Measurements from ENCODE around the gene TIMP1. TPM values are rescaled to one million over a fixed set of nuclear protein-coding genes. Genes with fewer than 3 reads are reported as not detected.

The TIMP1 gene
- 331 and 493 TPM in 2 replicates for total RNA-seq

DNA sequence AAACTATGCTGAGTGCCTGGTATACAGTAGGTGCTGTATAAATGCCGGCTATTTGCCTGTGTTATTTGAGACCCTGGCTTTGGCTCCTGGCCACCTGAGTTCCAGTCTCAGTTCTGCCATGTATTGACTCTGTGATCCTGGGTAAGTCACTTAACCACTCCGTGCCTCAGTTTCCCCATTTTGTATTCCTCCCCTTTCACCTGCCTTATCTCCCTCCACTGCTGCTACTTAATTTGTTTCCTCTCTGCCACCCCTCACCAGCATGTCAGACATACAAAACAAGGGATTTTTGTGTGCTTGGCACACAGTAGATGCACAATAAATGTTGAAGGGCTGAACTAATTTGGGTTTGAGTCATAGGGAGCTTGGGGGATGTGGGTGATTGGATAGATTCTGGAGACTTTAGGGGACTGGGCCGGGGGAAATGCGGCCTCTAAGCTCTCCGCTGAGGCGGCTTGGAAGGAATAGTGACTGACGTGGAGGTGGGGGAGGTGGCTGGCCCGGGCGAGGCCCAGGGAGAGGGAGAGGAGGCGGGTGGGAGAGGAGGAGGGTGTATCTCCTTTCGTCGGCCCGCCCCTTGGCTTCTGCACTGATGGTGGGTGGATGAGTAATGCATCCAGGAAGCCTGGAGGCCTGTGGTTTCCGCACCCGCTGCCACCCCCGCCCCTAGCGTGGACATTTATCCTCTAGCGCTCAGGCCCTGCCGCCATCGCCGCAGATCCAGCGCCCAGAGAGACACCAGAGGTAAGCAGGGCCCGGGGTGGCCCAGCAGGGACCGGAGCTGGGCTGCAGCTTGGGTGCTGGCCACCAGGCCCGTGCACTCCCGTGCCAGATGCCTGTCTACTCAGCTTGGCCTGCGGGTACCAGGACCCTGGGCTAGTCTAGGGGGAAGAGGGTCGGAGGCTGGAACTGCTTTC lies at the start of gene TIMP1:
TSS of gene TIMP1 (plus strand) at position 706 of the 917 bp plus-strand sequence. CDS start 980 bp downstream, outside the sequence.
- peak; percentile 94 for DNase-seq (ENCODE audit: low read depth)
- TF ChIP-seq CTCF (IDR thresholded peaks at IDR 0.05; ENCODE audit: insufficient read depth, low read depth, low read length) = no peak
- H3K4me3 ChIP-seq (ENCODE audit: low read depth, low read length) = peak within 1 kb of the TSS; percentile 76

DNA sequence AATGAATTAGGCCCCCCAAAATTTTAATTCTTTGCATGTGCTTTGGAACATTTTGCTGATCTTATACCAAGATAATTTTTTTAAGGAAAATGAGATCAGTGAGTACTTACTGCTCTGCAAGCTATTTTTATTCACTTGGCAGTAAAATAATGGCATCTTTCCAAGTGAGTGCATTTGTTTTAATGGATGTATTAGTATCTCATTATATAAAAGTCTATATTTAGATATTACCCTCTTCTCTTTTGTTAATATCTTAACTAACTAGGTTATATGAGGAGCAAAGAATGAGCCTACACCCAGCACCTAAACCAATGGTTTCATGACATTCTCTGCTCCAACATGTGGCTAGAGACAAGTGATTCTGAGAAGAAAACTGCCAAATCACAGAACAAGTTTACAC lies 42.4 kb upstream of the TIMP1 start:
- no peak for DNase-seq (ENCODE audit: low read depth)

DNA sequence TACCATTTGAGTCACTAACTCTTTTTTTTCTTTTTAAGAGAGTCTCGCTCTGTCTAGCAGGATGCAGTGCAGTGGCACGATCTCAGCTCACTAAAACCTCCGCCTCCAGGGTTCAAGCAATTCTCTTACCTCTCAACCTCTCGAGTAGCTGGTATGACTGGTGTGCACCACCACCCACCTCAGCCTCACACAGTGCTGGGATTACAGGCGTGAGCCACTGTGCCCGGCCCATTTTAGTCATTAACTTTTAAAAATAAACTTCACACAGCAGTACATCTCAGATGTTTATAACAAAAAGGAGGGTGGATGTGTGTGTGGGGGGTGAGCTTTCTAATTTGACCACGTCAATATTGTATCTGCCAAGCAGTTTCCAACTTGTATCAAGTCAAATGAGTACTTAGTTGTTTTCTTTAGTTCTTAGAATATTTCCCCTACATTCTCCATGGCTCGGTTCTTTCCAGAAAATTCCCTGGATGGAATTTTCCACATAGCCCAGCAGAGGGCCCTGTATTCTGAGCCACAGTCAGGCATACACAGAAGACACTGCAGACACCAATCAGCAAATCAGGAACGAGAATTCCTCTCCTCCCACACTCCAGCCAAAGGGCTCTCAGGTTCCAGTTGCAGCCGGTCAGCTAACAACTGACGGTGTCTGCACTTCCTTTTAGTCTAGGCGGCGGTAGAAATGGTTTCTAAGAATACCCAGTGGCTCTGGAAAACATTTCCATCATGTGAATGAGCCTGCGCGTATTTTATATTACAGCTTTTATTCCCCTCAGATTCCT lies 41.3 kb upstream of the TIMP1 start:
- peak; percentile 93 for DNase-seq (ENCODE audit: low read depth)
- TF ChIP-seq CTCF (IDR thresholded peaks at IDR 0.05; ENCODE audit: insufficient read depth, low read depth, low read length) = peak; percentile 56
- no peak overlapping the region for H3K4me3 ChIP-seq (ENCODE audit: low read depth, low read length)

More for the DNA sequence above, 42.4 kb upstream of the TIMP1 start:
- no peak for TF ChIP-seq CTCF (IDR thresholded peaks at IDR 0.05; ENCODE audit: insufficient read depth, low read depth, low read length)
- no peak overlapping the region for H3K4me3 ChIP-seq (ENCODE audit: low read depth, low read length)

DNA sequence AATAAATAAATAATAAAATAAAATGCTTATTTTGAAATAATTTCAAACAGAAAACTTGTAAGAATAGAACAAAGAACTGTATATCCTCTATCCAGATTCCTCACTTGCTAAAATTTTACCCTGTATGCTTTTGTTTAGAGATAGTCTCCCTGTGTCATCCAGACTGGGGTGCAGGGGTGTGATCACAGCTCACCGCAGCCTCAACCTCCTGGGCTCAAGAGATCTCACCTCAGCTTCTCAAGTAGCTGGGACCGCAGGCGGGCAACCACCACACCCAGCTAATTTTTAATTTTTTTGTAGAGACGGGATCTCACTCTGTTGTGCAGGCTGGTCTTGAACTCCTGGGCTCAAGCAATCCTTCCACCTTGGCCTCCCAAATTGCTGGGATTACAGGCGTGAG lies 38.7 kb upstream of the TIMP1 start:
- TF ChIP-seq CTCF (IDR thresholded peaks at IDR 0.05; ENCODE audit: insufficient read depth, low read depth, low read length) = no peak
- H3K4me3 ChIP-seq (ENCODE audit: low read depth, low read length) = no peak overlapping the region
- no peak for DNase-seq (ENCODE audit: low read depth)

DNA sequence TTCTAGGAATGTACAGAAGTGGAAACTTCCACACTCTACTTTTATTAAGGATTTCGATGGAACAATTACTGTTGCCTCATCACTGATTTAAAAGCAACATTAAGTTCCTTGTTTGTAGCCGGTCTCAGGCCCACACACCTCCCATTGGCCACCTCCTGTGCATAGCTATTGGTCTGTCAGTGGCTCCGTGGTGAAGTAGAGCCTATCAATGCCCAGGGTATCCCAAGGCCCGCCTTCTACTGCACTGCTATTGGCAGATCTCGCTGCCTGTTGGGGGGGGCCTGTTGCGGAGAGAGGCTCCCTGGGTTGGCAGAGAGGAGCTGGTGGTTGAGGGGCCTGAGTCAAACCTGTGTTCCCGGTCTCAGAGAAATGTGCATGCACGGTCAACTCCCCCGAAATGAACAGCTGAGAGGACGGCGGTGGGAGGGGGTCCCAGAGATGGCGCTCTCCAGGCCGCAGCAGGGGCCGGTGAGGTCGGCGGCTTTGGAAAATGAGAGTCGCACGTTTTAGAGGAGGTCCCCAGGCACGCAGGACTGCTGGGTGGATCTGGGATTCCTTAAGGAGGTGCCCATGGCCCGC lies 26.1 kb upstream of the TIMP1 start:
- DNase-seq (ENCODE audit: low read depth) = peak; percentile 94
- no peak for TF ChIP-seq CTCF (IDR thresholded peaks at IDR 0.05; ENCODE audit: insufficient read depth, low read depth, low read length)
- H3K4me3 ChIP-seq (ENCODE audit: low read depth, low read length) = peak overlapping the region; percentile 60

DNA sequence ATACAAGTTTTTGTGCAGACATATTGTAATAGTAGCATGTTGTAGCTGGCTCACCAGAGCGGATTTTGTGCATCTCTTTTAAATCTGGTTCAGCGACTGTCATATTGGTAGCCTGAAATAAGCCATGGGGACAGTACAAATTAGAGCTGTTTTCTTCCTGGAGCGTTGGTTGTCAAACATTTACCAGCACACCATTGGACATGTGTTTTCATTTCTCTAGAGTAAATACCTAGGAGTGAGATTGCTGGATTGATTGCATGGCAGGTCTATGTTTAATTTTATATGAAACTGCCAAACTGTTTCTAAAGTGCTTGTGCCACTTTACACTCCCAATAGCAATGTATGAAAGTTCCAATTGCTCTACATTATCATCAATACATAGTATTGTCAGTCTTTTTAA lies 23.8 kb upstream of the TIMP1 start:
- no peak for DNase-seq (ENCODE audit: low read depth)
- no peak overlapping the region for H3K4me3 ChIP-seq (ENCODE audit: low read depth, low read length)
- TF ChIP-seq CTCF (IDR thresholded peaks at IDR 0.05; ENCODE audit: insufficient read depth, low read depth, low read length) = no peak
